Peyer's patch (tissue), 4 donors: ENCODE data around the gene TRAPPC4.
"Not testable (repeated sequence)": the region's sequence is repeated elsewhere in the genome, so short reads cannot be mapped to it uniquely, and the experiment has no call there.

Experiments
- POLR2A ChIP-seq, 2 donors: fragments of 450-650 bp; IDR thresholded peaks; one replicate each; pipeline ENCODE4 v1.5.1; 2017; ENCODE audit warnings: antibody characterized with exemption in 2 of 2, mild to moderate bottlenecking in 2 of 2, moderate library complexity in 2 of 2
- TF ChIP-seq, protein P1 (sequence below), 6 experiments: fragments of 450-650 bp in 4 of 6; fragments of 200-600 bp in 2 of 6; sonication (generic) in 1 of 6; IDR thresholded peaks; one replicate each; pipeline ENCODE4 v1.5.1; 2017 to 2019; ENCODE audit warnings: antibody characterized with exemption in 6 of 6, mild to moderate bottlenecking in 3 of 6, moderate library complexity in 1 of 6

DNA sequence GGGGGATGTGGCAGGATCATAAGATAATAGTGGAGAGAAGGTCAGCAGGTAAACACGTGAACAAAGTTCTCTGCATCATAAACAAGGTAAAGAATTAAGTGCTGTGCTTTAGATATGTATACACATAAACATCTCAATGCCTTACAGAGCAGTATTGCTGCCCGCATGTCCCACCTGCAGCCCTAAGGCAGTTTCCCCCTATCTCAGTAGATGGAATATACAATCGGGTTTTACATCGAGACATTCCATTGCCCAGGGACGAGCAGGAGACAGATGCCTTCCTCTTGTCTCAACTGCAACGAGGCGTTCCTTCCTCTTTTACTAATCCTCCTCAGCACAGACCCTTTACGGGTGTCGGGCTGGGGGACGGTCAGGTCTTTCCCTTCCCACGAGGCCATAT lies 20.9 kb downstream of the TRAPPC4 start:
- TF ChIP-seq POLR2A (IDR thresholded peaks at IDR 0.05): not testable (repeated sequence)
- TF ChIP-seq, protein P1, sequence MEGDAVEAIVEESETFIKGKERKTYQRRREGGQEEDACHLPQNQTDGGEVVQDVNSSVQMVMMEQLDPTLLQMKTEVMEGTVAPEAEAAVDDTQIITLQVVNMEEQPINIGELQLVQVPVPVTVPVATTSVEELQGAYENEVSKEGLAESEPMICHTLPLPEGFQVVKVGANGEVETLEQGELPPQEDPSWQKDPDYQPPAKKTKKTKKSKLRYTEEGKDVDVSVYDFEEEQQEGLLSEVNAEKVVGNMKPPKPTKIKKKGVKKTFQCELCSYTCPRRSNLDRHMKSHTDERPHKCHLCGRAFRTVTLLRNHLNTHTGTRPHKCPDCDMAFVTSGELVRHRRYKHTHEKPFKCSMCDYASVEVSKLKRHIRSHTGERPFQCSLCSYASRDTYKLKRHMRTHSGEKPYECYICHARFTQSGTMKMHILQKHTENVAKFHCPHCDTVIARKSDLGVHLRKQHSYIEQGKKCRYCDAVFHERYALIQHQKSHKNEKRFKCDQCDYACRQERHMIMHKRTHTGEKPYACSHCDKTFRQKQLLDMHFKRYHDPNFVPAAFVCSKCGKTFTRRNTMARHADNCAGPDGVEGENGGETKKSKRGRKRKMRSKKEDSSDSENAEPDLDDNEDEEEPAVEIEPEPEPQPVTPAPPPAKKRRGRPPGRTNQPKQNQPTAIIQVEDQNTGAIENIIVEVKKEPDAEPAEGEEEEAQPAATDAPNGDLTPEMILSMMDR (IDR thresholded peaks at IDR 0.05): not testable (repeated sequence)
